H9 (cell line): ENCODE measurements around the gene OR6K6. TPM values are rescaled to one million over a fixed set of nuclear protein-coding genes. Genes with fewer than 3 reads are reported as not detected.

Experiments used
- DNase-seq: peaks from one replicate; pipeline ENCODE4 v3.0.0-alpha.2; 2017
- H2AFZ ChIP-seq: one replicate; pipeline ENCODE4 v1.6.1; 2013; ENCODE audit warnings: mild to moderate bottlenecking, low read length, control low read depth, moderate library complexity
- H2AK5ac ChIP-seq: 2 replicates; pipeline ENCODE4 v1.6.1; 2013; ENCODE audit warnings: low read length, control low read depth, mixed read lengths; ENCODE audit not compliant: insufficient read length
- H2BK120ac ChIP-seq: one replicate; pipeline ENCODE4 v1.6.1; 2013; ENCODE audit warnings: low read depth, mild to moderate bottlenecking, low read length, control low read depth, inconsistent platforms; ENCODE audit not compliant: poor library complexity, severe bottlenecking
- H2BK12ac ChIP-seq: 2 replicates; pipeline ENCODE4 v1.6.1; 2013; ENCODE audit warnings: low read length, control low read depth, mixed read lengths, low read depth; ENCODE audit not compliant: insufficient read length
- H2BK15ac ChIP-seq: 2 replicates; pipeline ENCODE4 v1.6.1; 2013; ENCODE audit warnings: low read depth, low read length, control low read depth
- H2BK20ac ChIP-seq: one replicate; pipeline ENCODE4 v1.6.1; 2013; ENCODE audit warnings: low read depth, mild to moderate bottlenecking, low read length, control low read depth, inconsistent platforms; ENCODE audit not compliant: poor library complexity, severe bottlenecking
- H2BK5ac ChIP-seq: 2 replicates; pipeline ENCODE4 v1.6.1; 2013; ENCODE audit warnings: low read length, control low read depth, mixed read lengths; ENCODE audit not compliant: insufficient read length
- H3K14ac ChIP-seq: 2 replicates; pipeline ENCODE4 v1.6.1; 2013; ENCODE audit warnings: low read length, control low read depth; ENCODE audit not compliant: insufficient read depth
- H3K18ac ChIP-seq: 2 replicates; pipeline ENCODE4 v1.6.1; 2013; ENCODE audit warnings: low read depth, mild to moderate bottlenecking, mixed read lengths, low read length, control low read depth; ENCODE audit not compliant: insufficient read length
- H3K23ac ChIP-seq: 2 replicates; pipeline ENCODE4 v1.6.1; 2013; ENCODE audit warnings: low read length, control low read depth, mixed read lengths, low read depth; ENCODE audit not compliant: insufficient read length
- H3K23me2 ChIP-seq: 2 replicates; pipeline ENCODE4 v1.6.1; 2013; ENCODE audit warnings: low read depth, mild to moderate bottlenecking, mixed read lengths, low read length, control low read depth; ENCODE audit not compliant: insufficient read length, poor library complexity, severe bottlenecking
- H3K27ac ChIP-seq: 2 replicates; pipeline ENCODE4 v1.5.1; 2013; ENCODE audit warnings: low read length, control low read depth, mixed read lengths, low read depth; ENCODE audit not compliant: insufficient read length
- H3K27me3 ChIP-seq: 2 replicates; pipeline ENCODE4 v1.6.1; 2013; ENCODE audit warnings: low read length, control low read depth, inconsistent platforms; ENCODE audit not compliant: insufficient read depth
- H3K4ac ChIP-seq: 2 replicates; pipeline ENCODE4 v1.6.1; 2013; ENCODE audit warnings: low read depth, mild to moderate bottlenecking, control low read depth, inconsistent platforms, low read length, moderate library complexity
- H3K4me1 ChIP-seq: 2 replicates; pipeline ENCODE4 v1.6.1; 2013; ENCODE audit warnings: low read length, control low read depth, inconsistent platforms; ENCODE audit not compliant: insufficient read depth
- H3K4me2 ChIP-seq: 2 replicates; pipeline ENCODE4 v1.6.1; 2013; ENCODE audit warnings: low read length, control low read depth, mixed read lengths; ENCODE audit not compliant: insufficient read length, insufficient read depth
- H3K56ac ChIP-seq: 2 replicates; pipeline ENCODE4 v1.6.1; 2013; ENCODE audit warnings: low read depth, mild to moderate bottlenecking, mixed read lengths, low read length, control low read depth; ENCODE audit not compliant: insufficient read length
- H3K79me1 ChIP-seq: 2 replicates; pipeline ENCODE4 v1.6.1; 2013; ENCODE audit warnings: low read depth, mild to moderate bottlenecking, moderate library complexity, low read length, control low read depth, inconsistent platforms; ENCODE audit not compliant: insufficient read depth, poor library complexity, severe bottlenecking
- H3K79me2 ChIP-seq: 2 replicates; pipeline ENCODE4 v1.6.1; 2013; ENCODE audit warnings: low read length, control low read depth, inconsistent platforms; ENCODE audit not compliant: insufficient read depth
- H3K9ac ChIP-seq: 2 replicates; pipeline ENCODE4 v1.6.1; 2013; ENCODE audit warnings: low read length, control low read depth, mixed read lengths; ENCODE audit not compliant: insufficient read length; ENCODE audit errors: extremely low read depth
- H3K9me3 ChIP-seq: one replicate; pipeline ENCODE4 v1.6.1; 2013; ENCODE audit warnings: low read depth, low read length, inconsistent platforms; ENCODE audit not compliant: control insufficient read depth
- H3T11ph ChIP-seq: one replicate; pipeline ENCODE4 v1.6.1; 2013; ENCODE audit warnings: mild to moderate bottlenecking, low read length, control low read depth, inconsistent platforms
- H4K20me1 ChIP-seq: one replicate; pipeline ENCODE4 v1.6.1; 2013; ENCODE audit not compliant: control insufficient read depth, insufficient read length, insufficient read depth
- H4K5ac ChIP-seq: 2 replicates; pipeline ENCODE4 v1.6.1; 2013; ENCODE audit warnings: low read depth, mild to moderate bottlenecking, mixed read lengths, low read length, control low read depth; ENCODE audit not compliant: insufficient read length
- H4K8ac ChIP-seq: replicated peaks from 2 replicates; pipeline ENCODE4 v1.6.1; 2013; ENCODE audit warnings: low read length, control low read depth, mixed read lengths, low read depth; ENCODE audit not compliant: insufficient read length
- H4K91ac ChIP-seq: 2 replicates; pipeline ENCODE4 v1.6.1; 2013; ENCODE audit warnings: low read depth, mild to moderate bottlenecking, moderate library complexity, mixed read lengths, low read length, control low read depth; ENCODE audit not compliant: insufficient read length
- H3K27ac Mint-ChIP-seq, 3 experiments: 2 replicates in 2 of 3; 3 replicates in 1 of 3; pipeline ENCODE4 v1.8.0; 2020 to 2021; ENCODE audit warnings: mixed read lengths in 3 of 3, mild to moderate bottlenecking in 1 of 3, moderate library complexity in 1 of 3
- H3K27me3 Mint-ChIP-seq: 2 replicates; pipeline ENCODE4 v1.8.0; 2021; ENCODE audit warnings: low read depth, mild to moderate bottlenecking, moderate library complexity, mixed read lengths
- H3K36me3 Mint-ChIP-seq, 3 experiments: 2 replicates in 2 of 3; 3 replicates in 1 of 3; pipeline ENCODE4 v1.8.0; 2020 to 2021; ENCODE audit warnings: low read depth in 3 of 3, mixed read lengths in 3 of 3; ENCODE audit not compliant: insufficient read depth in 1 of 3
- H3K4me1 Mint-ChIP-seq, 2 experiments: 2 replicates each; pipeline ENCODE4 v1.8.0; 2020; ENCODE audit warnings: mixed read lengths in 2 of 2
- H3K4me3 Mint-ChIP-seq, 2 experiments: 2 replicates in 1 of 2; 3 replicates in 1 of 2; pipeline ENCODE4 v1.8.0; 2020 to 2021; ENCODE audit warnings: mild to moderate bottlenecking in 2 of 2, mixed read lengths in 2 of 2, moderate library complexity in 1 of 2
- H3K9me3 Mint-ChIP-seq, 2 experiments: 2 replicates in 1 of 2; 3 replicates in 1 of 2; pipeline ENCODE4 v1.8.0; 2020; ENCODE audit warnings: mild to moderate bottlenecking in 2 of 2, mixed read lengths in 2 of 2, moderate library complexity in 1 of 2
- CTCF ChIP-seq: fragments of 200-600 bp; sonication (generic); conservative IDR thresholded peaks from 3 replicates; pipeline ENCODE4 v1.8.0; 2021; ENCODE audit warnings: antibody characterized with exemption, mild to moderate bottlenecking
- WGBS: extraction: QIAGEN DNeasy Blood & Tissue Kit; methylation state at CpG from one replicate; pipeline ENCODE4 v1.1.7; 2013; ENCODE audit warnings: missing lambda C conversion rate, low lambda C conversion rate, mixed read lengths; ENCODE audit not compliant: insufficient read length; ENCODE audit errors: extremely low coverage; 5-methylcytosine and 5-hydroxymethylcytosine counted together
- total RNA-seq: library from RNA; stranded (reverse); gene quantifications from 2 replicates; pipeline ENCODE4 v1.2.1, GENCODE V29; 2021

Gene OR6K6
- total RNA-seq, 1 experiment from 2014 or later: not detected

GRCh38 chr1:158732524-158732923, 22.0 kb upstream of the OR6K6 start:
- no peak overlapping the region for H2BK15ac ChIP-seq
- no CpG with 5 or more reads among the region's 2 CpGs for WGBS

More at GRCh38 chr1:158732524-158732923, 22.0 kb upstream of the OR6K6 start:
- no peak overlapping the region for H3K56ac ChIP-seq
- H2BK120ac ChIP-seq: no peak overlapping the region
- H4K91ac ChIP-seq: no peak overlapping the region
- no peak overlapping the region for H3K14ac ChIP-seq
- no peak overlapping the region for H2BK20ac ChIP-seq
- no peaks in the 10 kb centered on the region for H3K79me2 ChIP-seq
- no peak overlapping the region for H3K4ac ChIP-seq
- H2BK5ac ChIP-seq: no peak overlapping the region
- no peak overlapping the region for H3K27ac ChIP-seq
- no peaks in the 10 kb centered on the region for H3K27me3 ChIP-seq
- Mint-ChIP-seq H3K27ac (no peak overlapping the region), H3K36me3 (no peaks in the 10 kb centered on the region), H3K4me1 (no peaks in the 10 kb centered on the region), H3K9me3 (no peaks in the 10 kb centered on the region), H3K27me3 (no peaks in the 10 kb centered on the region; the same call in 1 of the 2 replicates), H3K4me3 (no peak overlapping the region)
- H4K20me1 ChIP-seq: no peaks in the 10 kb centered on the region
- H2AFZ ChIP-seq: no peak overlapping the region
- no peak for DNase-seq
- no peak overlapping the region for H2BK12ac ChIP-seq
- H3K23ac ChIP-seq: no peak overlapping the region
- H3K9me3 ChIP-seq: no peaks in the 10 kb centered on the region
- no peak overlapping the region for H4K5ac ChIP-seq
- no peaks in the 10 kb centered on the region for H3K23me2 ChIP-seq
- no peak for TF ChIP-seq CTCF
- H3K9ac ChIP-seq: no peak overlapping the region
- no peaks in the 10 kb centered on the region for H3K79me1 ChIP-seq
- no peak overlapping the region for H4K8ac ChIP-seq
- no peak overlapping the region for H3K4me2 ChIP-seq
- H2AK5ac ChIP-seq: no peak overlapping the region
- H3K18ac ChIP-seq: no peak overlapping the region
- no peak overlapping the region for H3T11ph ChIP-seq
- no peaks in the 10 kb centered on the region for H3K4me1 ChIP-seq
